GM18526 (cell line): Measurements from ENCODE around the gene CTXND1.

Source experiments
- POLR2A ChIP-seq: IDR thresholded peaks from 3 replicates; pipeline ENCODE4 v1.6.1; 2011; ENCODE audit not compliant: insufficient read length; ENCODE audit errors: extremely low read depth

The CTXND1 gene

DNA sequence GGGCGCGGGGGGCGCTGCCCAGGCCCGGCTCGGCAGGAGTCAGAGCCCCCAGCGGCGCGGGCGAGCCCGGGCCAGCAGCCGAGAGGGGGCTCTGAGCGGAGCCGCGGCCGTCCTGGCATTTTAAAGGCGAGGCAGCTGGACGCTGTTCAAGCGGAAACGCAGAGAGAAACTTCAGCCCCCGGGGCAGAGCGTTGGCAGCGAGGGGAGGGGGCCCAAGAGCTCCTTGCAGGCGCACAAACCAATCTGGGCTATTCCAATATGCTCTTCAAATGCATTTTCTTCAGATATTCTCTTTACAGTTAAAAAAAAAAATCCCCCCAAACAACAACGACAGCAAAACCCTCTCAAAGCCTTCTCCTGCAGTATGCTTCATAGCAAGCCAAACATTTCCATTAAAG is at the start of gene CTXND1:
CTXND1 (minus strand) TSS at position 93 of the 398 bp plus-strand sequence. CDS start 50,264 bp downstream, outside the sequence.
- TF ChIP-seq POLR2A, result no peak

DNA sequence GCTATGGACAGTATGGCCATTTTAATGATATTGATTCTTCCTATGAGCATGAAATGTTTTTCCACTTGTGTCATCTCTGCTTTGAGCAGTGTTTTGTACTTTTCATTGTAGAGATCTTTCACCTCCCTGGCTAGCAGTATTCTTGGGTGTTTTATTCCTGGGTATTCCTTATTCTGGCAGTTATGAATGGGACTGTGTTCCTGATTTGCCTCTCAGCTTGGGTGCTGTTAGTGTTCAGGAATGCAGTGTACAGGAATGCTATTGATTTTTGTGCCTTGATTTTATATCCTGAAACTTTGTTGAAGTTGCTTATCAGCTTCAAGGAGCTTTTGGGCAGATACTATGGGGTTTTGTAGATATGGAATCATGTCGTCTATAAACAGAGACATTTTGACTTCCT is 49.5 kb upstream of the CTXND1 start:
- TF ChIP-seq POLR2A, result no peak

DNA sequence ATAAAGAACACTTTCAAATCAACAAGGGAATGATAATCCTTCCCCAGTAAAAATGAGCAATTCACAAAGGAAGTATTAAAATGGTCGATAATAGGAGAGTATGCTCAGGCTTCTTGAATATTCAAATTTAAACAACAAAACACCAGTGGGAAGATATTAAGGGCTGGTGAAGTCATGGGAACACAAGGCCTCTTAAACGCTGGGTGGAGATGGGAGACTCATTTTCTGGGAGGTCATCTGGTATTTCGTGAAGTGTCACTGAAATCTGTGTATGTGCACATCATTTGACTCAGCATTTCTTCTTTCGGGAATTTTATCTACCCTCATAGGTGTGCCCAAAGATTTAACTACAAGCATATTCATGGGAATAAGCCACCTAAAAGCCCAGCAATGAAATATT is 40.1 kb upstream of the CTXND1 start:
- no peak for TF ChIP-seq POLR2A

DNA sequence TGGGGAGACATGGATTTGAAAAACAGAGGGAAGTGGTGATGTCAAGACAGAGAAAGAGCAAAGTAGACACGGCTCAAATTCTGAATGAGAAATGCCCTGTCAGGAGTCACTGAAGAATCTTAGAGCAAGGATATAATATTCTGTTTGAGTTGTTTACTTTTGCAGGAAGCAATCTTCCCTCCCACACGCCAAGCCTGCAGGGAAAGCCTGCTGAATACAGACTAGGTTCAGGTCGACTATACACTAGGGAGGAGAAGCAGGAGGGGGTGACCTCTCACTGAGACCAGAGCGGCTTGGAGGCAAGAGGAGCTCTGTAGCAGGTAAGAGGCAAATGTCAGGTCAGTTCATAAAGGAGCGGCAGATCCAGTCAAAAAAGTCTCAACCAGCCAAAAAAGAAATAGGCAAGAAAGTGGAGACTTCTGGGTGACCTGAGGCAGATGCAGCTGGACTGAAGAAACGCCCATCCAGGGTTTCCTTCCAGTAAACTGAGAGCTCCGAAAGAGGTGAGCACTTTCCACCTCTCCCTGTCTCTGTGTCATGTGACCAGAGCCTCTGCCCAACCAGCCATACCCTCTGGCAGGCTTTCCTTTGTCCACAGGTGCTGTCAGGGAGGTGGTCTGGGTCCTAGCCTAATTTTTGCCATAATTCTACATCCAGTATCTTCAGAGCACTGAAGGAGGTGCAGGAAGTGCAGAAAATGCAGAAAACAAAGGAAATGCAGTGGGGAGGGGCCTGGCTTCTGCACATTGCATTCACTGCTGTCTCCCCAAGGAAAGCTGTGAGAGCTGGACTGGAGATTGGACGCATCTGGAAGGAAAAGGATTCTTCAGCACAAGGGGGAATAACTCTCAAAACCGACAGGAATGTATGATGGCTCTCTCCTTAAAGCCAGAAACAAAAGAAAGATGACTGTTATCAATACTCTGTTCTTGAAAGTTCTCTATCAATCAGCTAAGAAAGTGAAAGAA is 37.8 kb upstream of the CTXND1 start:
- no peak for TF ChIP-seq POLR2A

DNA sequence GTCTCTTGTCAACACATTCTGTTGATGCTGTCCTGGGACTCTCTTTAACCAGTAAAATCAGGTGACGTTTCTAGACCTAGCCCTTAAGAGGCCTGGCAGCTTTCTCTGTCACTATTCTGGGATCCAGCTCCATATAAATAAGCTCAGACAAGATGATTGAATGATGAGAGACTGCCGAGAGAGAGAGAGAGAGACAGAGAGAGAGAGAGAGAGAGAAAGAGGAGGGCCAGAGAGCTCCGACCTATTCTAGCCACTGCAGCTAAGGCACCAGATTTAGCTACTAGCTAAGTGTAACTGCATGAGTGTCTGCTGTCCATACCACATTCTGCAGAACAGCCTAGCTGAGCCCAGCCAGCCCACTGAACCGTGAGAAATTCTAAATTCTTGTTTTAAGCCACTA is 36.1 kb upstream of the CTXND1 start:
- no peak for TF ChIP-seq POLR2A

DNA sequence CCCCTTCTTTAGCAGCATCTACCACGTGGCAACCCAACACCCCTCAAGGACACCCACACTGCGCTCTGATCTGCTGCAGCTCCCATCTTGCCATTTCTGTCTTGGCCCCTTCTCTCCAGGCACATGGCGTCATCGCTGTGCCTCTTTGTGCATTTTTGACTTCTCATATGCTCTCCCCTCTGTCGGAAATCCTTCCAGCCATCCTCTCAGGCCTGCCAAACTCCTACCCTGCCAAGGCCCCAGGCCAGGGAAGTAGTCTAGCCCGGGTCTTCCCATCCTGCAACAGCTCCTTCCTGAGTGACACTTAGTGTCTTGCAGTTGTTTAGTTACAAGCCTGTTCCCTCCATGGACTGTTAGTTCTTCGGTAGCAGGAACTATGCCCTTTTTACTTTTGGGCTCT is 34.0 kb upstream of the CTXND1 start:
- no peak for TF ChIP-seq POLR2A

DNA sequence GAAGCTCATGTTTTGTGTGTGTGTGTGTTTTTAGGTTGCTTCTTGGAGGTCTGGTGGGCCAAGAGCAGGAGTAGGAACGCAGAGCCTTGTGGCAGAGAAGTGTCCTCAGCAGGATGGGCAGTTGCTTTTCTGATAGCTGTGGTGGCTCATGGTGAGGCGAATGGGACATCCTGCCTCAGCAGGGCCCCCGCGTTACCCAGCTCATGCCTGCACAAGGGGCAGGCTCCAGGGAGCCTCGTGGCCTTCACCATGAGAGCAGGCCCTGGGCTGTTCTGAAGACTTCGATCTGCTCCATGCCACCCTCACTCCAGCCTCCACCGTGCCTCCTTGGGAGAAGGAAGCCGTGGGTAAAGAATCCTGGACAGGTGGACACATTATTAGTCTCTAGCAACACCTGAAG is 33.4 kb upstream of the CTXND1 start:
- TF ChIP-seq POLR2A, result no peak

DNA sequence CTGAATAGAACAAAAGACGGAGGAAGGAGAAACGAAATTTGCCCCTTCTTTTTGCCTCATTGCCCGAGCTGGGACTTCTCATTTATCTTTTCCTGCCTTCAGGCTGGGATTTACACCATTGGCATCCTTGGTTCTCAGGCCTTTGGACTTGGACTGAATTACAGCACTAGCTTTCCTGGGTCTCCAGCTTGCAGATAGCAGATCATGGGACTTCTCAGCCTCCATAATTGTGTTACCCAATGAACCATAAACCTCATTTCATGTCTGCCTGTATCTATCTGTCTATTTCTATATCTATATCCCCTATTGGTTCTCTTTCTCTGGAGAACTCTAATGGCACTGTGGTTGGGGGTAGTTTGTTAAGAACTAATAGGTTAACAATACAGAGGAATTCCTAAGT is 31.5 kb upstream of the CTXND1 start:
- no peak for TF ChIP-seq POLR2A

DNA sequence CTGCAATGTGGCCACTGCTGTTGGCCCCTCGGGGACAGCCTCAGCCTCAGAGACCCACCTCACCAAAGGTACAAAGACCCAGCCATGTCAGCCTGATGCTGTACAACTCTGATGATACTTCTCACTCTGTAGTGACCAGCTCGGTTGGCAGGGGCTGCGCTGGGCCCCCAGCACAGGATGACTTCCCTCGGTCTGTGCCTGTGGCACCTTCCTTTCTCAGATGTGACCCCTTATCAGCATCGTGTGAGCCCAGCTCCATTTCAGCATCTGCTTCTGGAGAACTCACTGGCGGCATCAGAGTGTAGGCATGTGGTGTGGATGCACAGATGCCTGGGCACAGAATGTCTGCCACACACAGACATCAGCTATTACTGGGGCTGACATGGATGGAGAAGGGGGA is 25.1 kb upstream of the CTXND1 start:
- no peak for TF ChIP-seq POLR2A

DNA sequence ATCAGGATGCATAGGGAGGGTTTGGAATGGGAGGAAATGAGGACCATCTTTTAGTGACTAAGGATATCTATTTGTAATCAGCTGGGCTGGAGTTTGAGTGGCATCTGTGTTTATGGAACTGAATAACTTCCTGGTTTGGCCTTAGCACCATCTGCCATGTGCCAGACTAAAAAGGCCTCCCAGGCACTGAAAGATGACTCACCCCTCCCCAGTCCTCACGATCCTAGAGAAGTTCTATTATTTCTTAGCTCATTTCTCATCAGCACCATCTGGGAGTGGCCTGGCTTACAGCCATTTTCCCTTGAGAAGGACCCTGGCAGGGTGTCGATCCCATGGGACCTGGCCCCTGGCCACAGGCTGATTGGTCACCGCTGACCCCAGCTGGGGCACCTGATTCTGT is 23.9 kb upstream of the CTXND1 start:
- TF ChIP-seq POLR2A, result no peak

DNA sequence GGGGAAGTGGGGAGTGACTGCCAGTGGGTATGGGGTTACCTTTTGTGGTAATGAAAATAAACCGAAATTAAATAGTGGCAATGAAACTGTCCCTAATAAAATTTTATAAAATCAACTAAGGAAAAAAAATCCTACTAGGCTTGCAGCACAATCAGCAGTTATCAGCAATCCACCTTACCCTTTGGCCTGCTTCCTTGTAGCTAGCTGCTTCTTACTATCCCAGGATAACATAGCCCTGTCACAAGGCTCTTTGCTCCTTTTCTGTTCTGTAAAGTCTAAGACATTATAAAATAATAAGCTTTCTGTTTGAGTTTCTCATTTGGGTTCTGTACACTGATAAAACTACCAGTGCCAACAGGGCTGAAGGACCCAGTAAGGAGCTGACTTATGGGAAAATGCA is 23.0 kb upstream of the CTXND1 start:
- TF ChIP-seq POLR2A, result no peak

DNA sequence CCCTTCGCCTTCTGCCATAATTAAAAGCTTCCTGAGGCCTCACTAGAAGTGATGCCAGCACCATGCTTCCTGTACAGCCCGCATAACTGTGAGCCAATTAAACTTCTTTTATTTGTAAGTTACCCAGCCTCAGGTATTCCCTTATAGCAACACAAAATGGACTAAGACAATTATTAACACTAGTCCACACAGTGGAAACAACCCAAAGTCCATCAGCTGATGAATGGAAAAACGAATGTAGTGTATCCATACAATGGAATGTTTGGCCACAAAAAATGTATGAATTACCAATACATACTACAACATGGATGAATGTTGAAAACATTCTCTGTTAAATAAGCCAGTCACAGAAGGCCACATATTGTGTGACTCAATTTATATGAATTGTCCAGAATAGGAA is 22.5 kb upstream of the CTXND1 start:
- TF ChIP-seq POLR2A, result no peak

DNA sequence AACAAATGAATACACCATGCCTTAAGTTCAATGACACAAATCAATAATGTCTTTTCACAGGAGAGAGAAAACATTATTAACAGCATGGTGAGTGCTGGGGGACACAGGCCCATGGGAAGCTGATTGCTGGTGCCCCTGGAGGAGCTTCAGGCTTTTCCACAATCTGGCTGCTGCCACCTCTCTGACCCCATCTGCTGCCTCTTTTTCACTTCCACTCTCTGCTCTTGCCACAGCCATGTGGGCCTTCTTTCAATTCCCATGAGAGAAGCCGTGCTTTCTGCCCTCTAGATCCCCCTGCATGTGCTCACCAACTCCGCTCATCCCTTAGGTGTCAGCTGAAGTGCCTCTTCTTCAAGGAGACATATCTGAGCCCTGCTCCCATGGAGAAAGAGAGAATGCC is 21.0 kb upstream of the CTXND1 start:
- no peak for TF ChIP-seq POLR2A

DNA sequence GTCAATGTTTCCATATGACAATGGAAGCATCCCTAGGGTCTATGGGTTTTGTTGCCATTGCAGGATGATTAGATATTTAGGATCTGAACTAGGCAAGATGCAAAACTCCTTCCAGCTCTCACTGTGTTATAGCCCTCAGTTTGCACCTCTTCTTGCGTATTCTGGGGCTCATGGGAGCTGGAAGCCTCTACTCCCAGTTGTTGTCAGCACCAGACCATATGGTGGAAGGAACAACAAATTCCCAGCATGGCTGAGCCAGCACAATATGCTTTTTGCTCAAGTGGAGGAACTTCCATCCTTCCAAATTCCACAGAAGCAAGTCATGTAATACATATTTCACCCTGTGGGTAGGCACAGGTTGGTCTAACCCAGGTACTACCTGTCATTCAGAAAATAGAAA is 18.5 kb upstream of the CTXND1 start:
- no peak for TF ChIP-seq POLR2A

DNA sequence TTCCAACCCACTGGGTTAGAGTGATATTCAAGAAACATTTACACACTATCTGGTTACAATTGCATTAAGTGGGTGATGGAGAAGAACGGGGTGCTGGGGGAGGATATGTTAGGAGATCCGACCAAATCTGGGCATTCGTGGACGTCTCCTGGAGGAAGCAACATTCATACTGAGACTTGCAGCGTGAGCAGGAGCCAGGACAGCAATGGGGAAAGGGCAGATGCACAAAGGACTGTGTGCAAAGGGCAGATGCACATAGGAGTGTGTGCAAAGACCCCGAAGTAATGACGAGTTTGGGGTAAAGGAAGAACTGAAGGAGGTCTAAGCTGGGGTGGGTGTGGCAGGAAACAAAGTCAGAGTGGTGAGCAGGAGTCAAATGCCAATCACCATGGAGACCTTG is 16.1 kb upstream of the CTXND1 start:
- no peak for TF ChIP-seq POLR2A

DNA sequence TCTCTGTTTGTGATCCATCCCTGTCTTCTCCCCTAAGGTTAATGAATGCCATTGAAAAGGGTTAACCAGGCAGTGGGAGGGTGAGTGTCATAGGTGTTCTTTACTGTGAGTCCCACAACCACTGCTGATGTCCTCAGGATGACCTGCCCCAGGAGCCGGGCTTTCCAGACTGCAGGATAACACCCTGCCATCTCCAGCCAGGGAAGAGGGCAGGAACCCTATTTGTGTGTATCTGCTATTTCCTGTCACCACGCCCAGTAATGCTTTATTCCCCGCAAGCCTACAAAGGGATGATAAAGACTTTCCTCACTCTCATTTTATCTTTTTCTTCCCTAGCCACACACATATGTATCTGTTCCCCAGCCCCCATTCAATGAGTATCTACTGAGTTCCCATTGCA is 15.6 kb upstream of the CTXND1 start:
- no peak for TF ChIP-seq POLR2A

DNA sequence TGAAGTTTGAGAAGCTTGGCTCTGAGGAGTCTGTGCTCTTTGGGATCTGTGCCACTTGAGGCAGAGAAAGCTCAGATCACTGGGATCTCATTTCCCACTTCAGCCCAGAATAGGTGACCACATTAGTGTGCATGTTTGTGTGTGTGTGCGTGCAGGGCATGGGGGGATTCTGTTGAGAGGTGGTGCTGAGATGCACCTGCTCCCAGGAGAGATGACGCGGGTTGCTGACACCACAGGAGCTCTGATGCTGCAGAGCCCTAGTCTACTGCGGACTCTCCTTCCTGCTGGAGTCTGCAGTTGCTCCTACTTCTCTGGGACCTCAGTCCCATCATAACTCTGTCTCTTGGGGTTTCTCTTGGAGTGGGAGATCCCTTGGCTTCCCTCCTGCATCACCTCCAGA is 14.7 kb upstream of the CTXND1 start:
- no peak for TF ChIP-seq POLR2A

DNA sequence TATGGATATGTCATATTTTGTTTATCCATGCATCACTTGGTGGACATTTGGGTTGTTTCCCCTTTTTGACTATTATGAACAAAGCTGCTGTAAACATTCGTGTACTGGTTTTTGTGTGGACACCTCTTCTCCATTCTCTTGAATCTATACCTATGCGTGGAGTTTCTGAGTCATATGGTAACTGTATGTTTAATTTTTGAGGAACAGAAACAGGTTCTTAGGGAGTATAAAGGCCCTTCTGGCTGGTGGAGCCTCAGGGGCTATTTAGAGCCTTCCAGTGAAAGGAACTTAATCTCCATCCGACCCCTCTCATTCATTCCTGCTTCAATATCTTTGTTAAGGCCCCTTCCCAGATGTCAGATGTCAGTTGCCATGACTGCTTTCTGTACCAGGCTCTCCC is 14.1 kb upstream of the CTXND1 start:
- no peak for TF ChIP-seq POLR2A

DNA sequence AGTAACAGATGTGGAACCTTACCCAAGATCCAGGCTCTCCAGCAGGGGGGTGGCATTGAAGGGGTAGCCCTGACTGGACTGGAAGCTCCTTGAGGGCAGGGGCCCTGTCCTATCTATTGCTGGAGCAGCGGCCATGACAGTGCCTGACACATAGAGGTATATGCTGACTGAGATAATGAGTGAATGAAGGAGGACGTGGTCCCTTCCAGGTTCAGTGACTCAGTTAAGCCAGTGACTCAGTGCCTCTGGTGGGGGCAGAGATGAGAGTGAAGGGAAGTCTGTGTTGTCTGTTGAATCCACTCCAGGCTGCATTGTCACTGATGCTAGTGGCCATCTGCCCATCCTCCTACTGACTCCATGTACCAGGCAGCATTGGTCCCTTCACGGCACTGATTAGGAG is 13.0 kb upstream of the CTXND1 start:
- TF ChIP-seq POLR2A, result no peak
